HuH-7.5 (cell line): ENCODE measurements around the gene RET.

Experiments used
- DNase-seq: peaks from one replicate; pipeline ENCODE4 v3.0.0; 2011; ENCODE audit warnings: low spot score

Gene RET

DNA sequence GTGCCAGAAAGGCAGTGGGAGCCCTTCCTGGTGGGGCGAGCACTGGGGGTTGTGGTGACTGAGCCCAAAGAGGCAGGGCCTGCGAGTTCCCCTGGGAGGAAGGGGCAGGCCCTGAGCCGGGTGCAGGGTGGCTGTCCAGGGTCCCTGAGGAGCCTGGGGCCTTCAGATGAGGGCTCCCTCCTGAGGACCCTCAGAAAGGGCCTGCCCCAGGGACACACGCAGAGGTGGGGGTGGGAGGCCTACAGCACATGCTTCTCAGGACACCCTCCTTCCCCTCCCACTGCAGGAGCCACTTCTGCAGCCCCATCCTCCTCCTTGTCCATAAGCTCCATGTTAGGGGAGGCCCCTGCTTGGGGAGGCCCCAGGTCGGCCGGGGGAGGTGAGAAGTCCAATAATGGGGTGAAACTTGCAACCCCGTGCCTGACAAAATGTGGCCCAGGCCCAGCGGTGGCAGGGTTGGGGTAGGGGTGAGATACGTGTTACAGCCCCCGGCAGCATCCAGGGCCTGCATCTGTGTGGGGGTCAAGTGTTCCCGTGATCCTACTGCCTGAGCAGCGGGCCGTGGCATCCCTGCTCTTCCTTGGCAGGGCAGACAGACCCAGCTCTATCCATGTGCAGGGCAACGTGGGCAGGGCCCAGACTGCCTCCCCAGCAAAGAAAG, 31.8 kb upstream of the RET start:
- no peak for DNase-seq

DNA sequence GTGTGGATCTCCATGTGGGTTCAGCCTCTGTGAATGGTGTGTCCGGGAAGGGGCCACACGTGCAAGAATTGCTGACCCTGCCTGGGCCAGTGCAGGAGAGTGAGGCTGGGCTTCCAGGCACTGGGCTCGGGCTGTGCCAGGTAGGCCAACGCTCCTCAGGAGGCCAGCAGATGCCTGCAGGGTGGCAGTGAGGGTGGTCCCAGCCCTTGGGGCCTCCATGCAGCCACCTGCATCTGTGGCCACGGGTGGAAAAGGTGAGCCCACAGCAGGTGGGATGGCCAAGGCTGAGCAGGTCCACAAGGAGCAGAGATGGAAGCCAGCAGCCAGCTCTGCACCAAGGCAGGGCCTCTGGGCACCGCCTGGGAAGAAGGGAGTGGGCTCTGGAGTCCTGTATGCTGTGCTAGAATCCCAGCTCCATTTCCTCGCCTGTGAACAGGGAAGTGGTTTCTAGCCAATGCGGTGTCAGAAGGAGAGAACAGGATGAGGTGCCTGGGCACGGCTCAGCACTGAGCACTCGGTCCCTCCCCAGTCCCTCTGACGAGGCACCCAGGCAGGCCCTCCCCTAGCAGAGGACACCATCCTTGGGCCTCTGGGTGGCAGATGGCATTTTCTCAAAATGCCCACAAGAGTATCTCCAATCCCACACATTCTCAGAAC, 31.1 kb upstream of the RET start:
- no peak for DNase-seq

DNA sequence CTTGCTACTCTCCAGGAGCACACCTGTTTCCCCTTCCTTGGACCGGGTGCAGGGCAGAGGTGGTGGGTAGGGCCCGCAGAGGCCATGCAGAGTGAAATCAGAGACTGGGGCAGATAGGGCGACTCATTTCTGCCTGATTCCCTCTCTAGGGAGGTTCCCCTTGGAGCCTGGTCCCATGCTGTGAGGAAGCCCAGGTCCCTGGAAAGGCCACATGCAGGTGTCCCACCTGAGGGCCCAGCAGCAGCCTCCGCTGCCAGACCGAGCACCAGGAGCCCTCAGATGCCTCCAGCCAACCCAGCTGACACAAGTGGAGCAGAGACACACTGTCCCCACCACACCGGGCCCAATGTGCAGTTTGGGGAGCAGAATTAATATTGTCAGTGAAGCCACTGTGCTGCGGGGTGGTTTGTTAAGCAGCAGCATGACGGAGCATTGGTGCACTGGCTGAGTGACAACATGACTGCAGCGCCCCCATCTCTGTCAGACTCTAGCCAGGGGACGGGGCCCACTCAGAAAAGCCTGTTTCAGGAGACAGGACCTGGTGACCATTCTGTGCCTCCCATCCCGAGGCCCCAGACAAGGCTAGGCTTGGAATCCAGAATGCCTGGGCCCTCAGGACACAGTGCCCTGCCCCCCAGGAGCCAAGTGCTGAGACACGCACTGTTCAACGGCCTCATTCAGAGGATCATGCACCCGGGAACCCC, 30.4 kb upstream of the RET start:
- DNase-seq = no peak

DNA sequence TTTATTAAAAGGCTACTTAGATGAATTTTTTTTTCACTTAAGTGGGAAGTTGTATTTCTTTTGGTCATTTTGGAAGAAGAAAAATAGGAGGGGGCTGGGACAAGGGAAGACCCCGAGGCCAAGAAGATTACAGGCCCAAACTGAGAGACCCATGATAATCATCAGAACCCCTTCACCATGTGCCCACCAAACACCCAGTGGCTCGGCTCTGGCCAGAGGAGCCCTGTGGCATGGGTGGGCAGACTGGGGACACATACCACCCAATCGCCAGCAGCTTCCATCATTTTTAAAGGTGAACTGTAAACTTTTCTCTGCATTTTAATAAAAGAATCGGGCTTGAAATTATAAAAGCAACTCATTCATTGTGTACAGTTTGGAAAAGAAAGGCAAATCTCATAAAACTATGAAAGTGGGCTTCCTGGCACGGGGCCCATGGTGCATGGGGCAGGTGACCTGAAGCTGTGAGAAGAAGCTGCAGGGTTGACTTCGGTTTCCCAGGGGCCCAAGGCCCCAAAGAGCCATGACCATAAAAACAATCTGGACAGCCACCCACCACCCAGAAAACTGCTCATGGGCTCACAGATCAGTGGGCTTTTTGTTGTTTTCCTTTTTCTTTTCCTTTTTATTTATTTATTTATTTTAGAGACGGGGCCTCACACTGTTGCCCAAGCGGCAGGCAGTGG, 29.4 kb upstream of the RET start:
- no peak for DNase-seq

DNA sequence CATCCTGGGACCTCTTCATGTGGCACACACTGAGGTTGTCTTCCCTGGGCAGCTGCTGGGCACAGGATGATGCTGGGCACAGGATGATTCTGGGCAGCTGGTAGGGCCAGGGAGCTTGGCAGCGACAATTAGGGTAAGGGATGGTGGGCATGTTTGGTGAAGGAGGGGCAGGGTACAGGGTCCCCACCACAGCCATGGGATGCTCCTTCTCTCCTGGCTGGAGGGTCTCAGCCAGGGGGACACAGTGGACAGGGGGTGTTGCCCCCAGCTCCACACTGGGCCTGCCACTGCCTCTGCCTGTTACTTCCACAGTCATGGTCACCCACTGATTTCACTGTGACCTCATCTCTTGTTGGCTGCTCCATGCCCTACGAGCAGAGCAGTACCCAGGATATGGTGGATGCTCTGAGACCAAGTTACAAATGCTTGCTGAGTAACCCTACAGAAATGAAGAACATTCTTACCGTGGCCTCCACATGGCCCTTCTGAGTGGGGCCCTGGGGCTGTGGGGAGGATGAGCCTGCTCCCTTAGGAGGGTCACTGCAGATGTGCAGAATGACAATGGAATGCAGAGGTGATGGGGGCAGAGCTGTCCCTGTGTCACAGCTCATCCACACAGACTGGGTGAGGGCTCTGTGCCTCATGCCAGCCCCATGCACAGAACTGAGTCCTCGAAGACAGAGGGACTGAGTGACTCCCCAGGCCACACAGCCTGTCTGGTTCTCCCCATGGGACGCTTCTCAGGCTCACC, 28.4 kb upstream of the RET start:
- no peak for DNase-seq

DNA sequence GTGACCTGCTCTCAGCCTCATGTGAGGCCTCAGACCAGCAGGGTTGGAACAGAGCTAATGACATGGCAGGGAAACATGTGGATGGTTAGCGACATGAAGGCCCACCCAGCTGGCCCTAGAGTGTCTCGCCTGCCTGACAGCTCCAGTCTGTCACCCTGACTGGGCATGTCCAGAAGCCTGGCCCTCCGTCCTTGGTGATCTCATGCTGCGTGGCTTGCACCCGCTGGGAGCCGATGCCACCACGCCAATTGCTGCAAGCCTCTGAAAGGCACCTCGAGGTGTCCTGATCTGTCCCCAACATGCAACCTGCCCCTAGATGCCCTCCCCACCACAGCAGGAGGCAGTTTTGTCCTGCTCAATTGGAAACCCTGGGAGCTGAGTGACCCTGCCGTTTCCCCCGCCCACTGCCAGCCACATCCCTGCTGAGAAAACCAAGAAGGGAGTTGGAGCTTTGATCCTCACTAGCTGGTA, 27.8 kb upstream of the RET start:
- no peak for DNase-seq

DNA sequence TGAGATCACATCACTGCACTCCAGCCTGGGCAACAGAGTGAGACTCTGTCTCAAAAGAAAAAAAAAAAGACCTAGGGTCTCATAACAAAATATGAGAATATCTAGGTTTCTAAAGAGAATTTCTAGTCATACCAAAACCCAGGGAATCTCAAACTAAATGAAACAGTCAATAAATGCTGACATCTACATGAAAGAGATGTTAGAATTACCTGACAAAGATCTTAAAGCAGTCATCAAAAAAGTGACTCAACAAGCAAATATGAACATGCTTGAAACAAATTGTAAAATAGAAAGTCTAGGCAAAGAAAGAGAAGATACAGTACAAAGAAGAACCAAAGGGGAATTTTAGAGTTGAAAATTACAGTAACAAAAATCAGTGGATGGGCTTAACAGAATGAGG, 26.9 kb upstream of the RET start:
- DNase-seq = no peak

DNA sequence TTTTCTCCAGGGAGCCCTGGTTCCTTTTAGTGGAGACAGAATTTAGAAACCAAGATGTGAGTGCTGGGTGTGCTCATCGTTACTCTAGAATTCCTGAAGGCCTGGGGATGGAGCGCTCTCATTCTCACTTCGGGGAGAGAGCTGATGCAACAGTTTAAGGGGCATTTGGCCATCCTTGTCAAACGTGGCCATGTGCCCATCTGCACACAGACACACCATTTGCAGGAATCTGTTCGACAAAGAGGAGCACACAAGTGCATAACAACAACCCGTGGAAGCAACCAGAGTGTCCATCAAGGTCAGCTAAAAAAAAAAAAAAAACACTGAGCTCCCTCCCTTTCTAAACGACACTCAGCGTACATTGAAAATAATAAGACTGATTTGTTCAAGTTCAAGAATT, 23.0 kb upstream of the RET start:
- no peak for DNase-seq

DNA sequence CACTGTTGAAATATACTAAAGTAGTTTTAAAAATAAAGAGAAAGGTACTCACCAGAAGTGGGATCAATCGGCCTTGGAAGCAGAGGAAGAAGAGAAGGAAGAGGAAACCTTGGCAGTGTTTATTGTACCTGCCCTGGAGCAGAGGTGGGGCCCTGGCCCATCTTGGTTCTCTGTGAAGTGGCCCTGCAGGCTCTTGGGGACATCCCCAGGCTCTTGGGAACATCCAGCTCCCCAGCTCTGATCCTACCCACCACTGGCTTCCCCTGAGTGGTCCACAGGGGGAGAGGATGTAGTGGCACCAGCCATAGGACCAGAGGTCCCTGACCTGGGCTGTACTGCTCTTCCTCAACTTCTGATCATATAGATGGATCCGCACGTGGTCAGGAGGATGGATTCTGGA, 22.3 kb upstream of the RET start:
- no peak for DNase-seq

DNA sequence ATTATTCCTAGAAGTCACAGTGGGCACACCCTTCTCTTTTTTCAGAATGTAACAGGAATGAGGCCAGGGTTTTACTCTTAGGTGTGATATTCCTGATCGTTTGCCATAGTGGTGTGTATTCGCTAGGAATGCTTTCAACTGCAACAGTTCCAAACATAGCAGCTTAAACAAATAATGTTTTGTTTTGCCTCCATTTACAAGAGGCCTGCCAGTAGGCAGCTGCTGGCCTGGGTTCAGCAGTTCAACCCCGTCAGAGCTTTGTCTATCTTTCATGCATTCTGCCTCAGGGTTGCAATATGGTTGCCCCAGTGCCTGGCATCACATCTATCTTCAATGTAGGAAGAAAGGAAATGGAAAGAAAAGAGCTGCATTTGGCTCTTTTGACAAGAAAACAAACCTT, 21.7 kb upstream of the RET start:
- no peak for DNase-seq

DNA sequence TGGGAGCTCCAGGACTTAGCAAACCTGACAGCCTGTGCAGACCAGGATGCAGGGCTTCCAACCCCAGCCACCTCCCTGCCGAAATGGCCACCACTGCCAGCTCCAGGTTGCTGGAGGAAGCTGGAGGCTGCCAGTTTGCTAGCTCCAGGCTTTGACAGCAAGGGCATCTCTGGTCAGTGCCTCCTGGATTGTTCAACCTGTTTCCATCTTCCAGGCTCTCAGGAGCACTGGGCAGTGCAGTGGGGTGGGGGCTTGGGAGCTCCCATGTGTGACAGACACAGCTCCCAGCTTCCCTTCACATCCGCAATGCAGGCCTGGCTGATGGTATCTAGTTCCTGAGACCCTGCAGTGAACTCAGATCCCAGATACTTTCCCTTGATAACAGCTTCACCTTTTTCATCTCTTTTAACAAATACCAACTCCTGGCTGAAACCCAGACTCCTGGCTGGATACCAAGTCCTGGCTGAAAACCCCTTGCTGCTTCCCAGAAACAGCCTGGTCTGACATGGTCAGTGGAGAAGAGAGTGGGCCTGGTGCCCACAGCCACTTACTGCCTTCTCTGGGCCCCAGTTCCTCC, 20.8 kb upstream of the RET start:
- no peak for DNase-seq

DNA sequence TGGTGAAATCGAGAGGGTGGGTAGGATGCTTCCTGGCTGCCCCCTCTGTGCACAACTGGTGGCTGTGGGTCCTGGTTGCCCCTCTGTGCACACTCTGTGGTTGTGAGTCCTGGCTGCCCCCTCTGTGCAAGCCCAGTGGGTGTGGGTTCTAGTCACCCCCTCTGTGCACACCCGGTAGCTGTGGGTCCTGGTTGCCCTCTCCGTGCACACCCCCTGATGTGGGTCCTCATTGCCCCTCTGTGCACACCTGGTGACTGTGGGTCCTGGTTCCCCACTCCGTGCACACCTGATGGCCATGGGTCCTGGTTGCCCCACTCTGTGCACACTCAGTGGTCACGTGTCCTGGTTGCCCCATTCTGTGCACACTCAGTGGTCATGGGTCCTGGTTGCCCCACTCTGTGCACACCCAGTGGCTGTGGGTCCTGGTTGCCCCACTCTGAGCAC, 20.3 kb upstream of the RET start:
- DNase-seq = no peak

DNA sequence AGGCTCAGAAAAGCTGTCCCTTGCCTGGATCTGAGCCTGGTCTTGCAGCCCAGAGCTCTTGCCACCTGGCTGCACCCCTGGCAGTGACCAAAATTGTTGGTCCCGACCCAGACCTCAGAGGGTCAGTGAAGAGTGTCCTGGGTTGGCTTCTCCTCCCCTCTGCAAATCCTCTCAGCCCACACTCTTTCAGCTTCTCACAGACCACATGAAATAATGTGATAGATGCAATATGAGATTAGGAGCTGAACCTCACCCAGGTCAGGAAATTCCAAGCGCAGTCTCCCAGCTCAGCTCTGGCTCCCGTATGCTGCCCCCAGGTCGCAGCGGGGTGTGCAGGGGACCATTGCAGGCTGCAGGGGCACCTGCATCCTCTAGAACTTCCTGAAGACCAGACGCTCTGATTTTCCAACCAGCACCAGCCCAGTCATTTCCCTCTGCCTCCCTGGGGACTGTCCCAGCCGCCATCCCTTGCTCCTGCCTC, 19.6 kb upstream of the RET start:
- no peak for DNase-seq

DNA sequence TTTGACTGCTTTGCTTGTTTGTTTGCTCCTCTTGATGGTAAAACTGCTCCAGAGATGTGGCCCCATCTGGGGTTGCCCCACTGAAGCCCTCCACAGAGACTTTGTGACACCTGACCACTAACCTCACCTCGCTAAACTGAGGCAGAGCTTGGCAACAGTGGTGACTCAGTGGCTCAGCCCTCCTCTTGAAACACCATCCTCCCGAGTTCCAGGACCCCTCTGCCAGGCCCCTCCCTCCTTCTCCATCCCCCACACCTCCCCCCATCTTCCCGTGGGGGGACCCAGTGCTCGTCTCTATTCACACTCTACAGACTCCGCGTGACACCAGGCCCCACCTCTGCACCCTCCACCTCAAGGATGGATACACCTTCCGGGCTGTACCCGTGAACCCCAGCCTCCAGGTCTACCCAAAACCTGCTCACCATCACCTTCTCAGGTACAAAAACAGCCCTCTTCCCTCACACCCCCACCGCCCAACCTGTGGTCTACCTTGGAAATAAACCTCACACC, 19.0 kb upstream of the RET start:
- DNase-seq = no peak

DNA sequence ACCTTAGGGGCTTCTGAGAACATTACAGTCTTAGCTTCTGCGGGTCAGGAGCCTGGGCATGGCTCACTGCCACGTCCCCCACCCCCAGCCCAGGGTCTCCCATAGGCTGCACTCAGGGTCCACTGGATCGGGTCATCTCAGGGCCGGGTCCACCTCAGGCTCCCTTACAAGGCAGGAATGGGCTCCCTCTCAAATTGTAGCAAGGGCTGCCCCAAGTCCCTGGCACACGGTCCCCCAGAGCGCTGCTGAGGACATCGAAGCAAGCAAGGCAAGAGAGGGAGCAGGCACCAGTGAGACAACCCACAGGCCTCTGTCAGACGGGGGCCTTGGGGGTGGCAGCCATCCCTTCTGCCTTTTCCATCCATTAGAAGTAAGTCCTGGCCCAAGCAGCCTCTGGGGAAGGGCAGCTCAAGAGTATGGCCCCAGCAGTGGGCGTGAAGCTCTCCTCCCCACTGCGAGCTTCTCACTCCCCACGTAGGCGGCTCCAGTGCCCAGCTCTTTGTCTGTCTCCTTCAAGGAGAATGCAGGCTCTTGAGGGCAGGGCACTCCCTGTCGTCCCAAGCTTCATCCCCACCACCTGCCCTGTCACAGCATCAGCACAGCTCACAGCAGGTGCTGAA, 18.0 kb upstream of the RET start:
- DNase-seq = no peak

DNA sequence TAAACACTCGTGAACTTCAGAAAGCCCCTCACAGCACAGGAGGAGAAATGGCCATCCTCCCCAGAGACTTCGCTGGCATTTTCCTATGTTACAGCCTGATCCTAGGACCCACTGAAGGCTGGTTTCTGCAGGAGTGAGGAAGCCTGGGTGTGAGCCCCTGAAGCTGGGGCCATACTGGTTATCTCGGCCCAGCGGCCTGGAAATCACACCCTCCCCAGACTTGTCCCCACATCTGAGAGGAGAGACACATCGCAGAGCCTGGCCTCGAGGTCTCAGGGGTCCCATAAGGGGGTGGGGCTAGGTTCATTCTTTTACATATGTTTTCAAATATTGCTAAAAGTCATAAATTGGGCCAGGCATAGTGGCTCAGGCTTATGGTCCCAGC, 17.5 kb upstream of the RET start:
- DNase-seq = no peak

DNA sequence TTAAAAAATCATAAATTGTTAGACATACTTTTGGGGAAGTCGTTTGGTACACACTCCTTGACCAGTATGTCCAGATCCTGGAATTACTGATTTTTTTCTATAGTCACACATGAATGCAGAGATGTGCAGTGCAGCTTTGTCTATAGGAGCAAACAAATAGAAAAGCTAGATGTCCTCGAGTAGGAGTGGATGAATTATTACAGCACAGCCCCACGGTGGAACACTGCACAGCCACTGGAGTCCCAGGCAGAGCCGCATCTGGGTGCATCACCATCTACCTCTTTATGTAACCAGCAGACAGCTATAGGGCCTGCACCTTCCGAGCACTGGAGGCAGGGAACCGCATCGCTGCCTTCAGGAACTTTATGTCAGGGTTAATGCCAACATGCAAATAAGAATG, 17.0 kb upstream of the RET start:
- no peak for DNase-seq

DNA sequence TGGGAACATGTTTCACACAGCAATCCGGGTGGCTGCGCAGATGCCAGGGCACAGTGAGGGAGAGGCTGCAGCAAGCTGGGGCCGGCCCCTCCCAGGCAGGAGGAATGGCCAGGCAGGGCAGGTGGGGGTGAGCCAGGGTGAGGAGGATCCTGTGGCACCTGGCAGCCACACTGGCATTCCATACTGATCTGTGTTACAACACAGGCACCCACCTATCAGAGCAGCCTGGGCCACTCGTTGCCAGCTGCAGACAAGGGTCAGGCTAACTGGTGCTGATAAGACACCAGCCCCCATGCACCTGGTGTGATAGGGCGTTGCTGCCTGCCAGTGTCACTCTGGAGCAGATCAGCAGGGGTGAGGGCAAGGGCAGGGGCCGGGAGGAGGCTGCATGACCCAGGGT, 16.6 kb upstream of the RET start:
- DNase-seq = no peak

DNA sequence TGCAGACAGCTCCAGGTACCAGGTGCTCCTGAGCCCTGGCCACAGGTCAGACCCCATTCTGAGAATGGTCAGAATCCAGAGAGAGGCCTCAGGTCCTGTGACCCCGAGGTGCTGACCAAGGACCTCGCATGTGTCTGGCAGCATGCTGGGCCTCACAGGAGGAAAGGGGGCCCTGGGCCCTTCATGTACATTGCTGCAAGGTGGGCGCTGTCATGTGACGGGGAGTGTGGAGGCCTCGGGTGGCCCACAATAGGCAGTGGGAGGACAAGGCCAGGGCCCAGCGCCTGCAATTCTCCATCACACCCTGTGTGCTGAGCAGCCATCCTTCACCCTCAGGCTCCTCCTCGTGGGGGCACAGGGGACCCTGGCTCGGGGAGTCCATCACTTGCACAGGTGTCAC, 15.5 kb upstream of the RET start:
- DNase-seq = no peak

DNA sequence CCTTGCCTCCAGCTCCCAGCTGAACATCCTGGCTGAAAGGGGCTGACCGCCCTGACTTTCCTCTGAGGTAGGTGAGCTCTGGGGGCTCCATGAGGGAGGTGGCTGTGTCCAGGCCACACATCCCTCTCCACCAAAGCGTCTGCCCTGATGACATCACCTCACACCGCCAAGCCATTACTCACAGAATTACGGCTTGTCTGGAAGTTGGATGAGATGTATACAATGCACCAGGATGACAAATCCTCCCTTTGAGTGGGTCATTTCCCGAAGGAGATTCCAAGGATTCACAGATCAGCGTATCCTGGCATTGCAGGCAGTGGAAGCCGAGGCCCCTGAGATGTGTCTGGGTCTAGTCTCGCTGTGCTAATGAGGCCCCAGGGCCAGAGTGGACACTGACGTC, 15.1 kb upstream of the RET start:
- DNase-seq = no peak
